ENCODE results near the gene PRDM10. TPM values are rescaled to one million over a fixed set of nuclear protein-coding genes. Genes with fewer than 3 reads are reported as not detected.

The PRDM10 gene, protein sequence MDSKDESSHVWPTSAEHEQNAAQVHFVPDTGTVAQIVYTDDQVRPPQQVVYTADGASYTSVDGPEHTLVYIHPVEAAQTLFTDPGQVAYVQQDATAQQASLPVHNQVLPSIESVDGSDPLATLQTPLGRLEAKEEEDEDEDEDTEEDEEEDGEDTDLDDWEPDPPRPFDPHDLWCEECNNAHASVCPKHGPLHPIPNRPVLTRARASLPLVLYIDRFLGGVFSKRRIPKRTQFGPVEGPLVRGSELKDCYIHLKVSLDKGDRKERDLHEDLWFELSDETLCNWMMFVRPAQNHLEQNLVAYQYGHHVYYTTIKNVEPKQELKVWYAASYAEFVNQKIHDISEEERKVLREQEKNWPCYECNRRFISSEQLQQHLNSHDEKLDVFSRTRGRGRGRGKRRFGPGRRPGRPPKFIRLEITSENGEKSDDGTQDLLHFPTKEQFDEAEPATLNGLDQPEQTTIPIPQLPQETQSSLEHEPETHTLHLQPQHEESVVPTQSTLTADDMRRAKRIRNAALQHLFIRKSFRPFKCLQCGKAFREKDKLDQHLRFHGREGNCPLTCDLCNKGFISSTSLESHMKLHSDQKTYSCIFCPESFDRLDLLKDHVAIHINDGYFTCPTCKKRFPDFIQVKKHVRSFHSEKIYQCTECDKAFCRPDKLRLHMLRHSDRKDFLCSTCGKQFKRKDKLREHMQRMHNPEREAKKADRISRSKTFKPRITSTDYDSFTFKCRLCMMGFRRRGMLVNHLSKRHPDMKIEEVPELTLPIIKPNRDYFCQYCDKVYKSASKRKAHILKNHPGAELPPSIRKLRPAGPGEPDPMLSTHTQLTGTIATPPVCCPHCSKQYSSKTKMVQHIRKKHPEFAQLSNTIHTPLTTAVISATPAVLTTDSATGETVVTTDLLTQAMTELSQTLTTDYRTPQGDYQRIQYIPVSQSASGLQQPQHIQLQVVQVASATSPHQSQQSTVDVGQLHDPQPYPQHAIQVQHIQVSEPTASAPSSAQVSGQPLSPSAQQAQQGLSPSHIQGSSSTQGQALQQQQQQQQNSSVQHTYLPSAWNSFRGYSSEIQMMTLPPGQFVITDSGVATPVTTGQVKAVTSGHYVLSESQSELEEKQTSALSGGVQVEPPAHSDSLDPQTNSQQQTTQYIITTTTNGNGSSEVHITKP
- total RNA-seq (10 to 100 TPM; 12.4 to 16.3 (median 13.8) TPM), polyA plus RNA-seq (1 to 10 TPM; 2.5 to 3.3 TPM), total RNA-seq (21.3 reads per million, percentile 52 among the genes with 10 or more reads in this experiment)

DNA sequence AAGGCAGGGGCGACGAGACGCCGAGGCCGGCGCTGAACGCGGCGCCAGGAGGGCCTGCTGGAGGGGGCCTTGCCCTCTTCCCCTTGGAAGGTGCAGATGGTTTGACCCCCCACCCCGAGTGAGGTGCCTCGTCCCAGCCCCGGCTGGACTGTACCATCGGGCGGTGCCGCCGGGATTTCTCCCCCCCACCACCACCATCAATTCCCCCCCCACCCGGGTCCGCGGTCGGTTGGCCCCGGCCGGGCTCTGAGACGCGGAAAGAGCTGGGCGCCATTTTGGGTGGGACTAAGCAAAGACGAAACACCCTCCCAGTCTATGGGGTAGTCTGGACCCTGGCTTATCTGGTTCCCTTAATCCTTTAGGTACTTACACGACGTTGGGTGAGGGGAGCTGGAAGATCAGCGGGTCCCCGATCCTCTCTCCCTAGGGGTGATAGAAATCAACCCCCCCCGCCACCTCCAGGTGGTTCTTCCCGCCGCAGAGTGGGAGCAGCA lies at the start of gene PRDM10:
Gene PRDM10 (minus strand): TSS at position 484 of the 494 bp plus-strand sequence. CDS start 41,871 bp downstream, outside the sequence.
- ChIA-PET POLR2A (interaction anchor here (0.7 to 4.9 kb wide), 20 partner anchors 10 to 1472 kb away, joined by 3 to 55 read pairs (median 6); partner anchors contain the start of genes APLP2, NFRKB, SNX19 and TMEM45B), CTCF (interaction anchor here (1.2 to 1.6 kb wide), 3 partner anchors 10 to 130 kb away, joined by 3 to 5 read pairs (median 5); no protein-coding TSS in a partner anchor)
- Histone ChIP-seq H3K9me3 (ENCODE audit: control insufficient read depth in 2 of 3, low read length in 3 of 3) (no peaks in the 10 kb centered on the region), H3K4me3 (ENCODE audit: low read length) (peak within 1 kb of the TSS; percentile 76), H3K36me3 (ENCODE audit: control insufficient read depth in 2 of 3, insufficient read depth in 3 of 3, low read length in 3 of 3) (peaks cover 0 to 3% (median 0%) of the 10 kb centered on the region in 3 experiments), H3K27me3 (ENCODE audit: control insufficient read depth in 2 of 2, insufficient read depth in 2 of 2, low read length in 2 of 2) (no peaks in the 10 kb centered on the region), H3K27ac (ENCODE audit: low read depth, low read length) (peak within 1 kb of the TSS; percentile 98), H3K4me1 (ENCODE audit: control insufficient read depth in 2 of 2, insufficient read depth in 2 of 2, low read length in 2 of 2) (peaks cover 16 to 22% of the 10 kb centered on the region in 2 donors)
- intact Hi-C loops (cut with micrococcal nuclease): loop anchor here (1.0 to 10.0 kb wide), 14 partner anchors 10 to 1475 kb away; partner anchors contain the start of genes NFRKB (in 2 of the 2), ZBTB44 (in 2 of the 2), APLP2 (in 1 of the 2) and SNX19 (in 1 of the 2)
- Mint-ChIP-seq H3K36me3 (peaks cover 0 to 10% (median 3%) of the 10 kb centered on the region in 5 donors), H3K9me3 (peaks cover 0 to 3% (median 0%) of the 10 kb centered on the region in 11 donors), H3K27me3 (peaks cover 0 to 4% (median 0%) of the 10 kb centered on the region in 5 donors), H3K27ac (peak within 1 kb of the TSS; percentile 99 to 100 (median 100)), H3K4me3 (peak within 1 kb of the TSS; percentile 89 to 100 (median 99)), H3K4me1 (peaks cover 21 to 50% (median 48%) of the 10 kb centered on the region in 7 donors)
- peak in 8 of 9 donors; percentile 82 to 94 (median 90) for DNase-seq
- ATAC-seq: peak; percentile 80

GRCh38 chr11:130051082-130051481 lies 48.4 kb upstream of the PRDM10 start:
- Mint-ChIP-seq H3K4me1 (no peaks in the 10 kb centered on the region), H3K27me3 (peaks cover 0 to 40% (median 3%) of the 10 kb centered on the region in 5 donors), H3K9me3 (peaks cover 0 to 15% (median 0%) of the 10 kb centered on the region in 11 donors), H3K27ac (peak overlapping the region in 1 of 9 donors; percentile 66), H3K4me3 (no peak overlapping the region), H3K36me3 (no peaks in the 10 kb centered on the region)
- CTCF ChIA-PET: no interaction called here
- DNase-seq (no peak), ATAC-seq (peak; percentile 76)
- no peaks in the 10 kb centered on the region for H3K4me1 ChIP-seq (ENCODE audit: control insufficient read depth in 2 of 2, insufficient read depth in 2 of 2, low read length in 2 of 2)
- no peaks in the 10 kb centered on the region for H3K9me3 ChIP-seq (ENCODE audit: control insufficient read depth in 2 of 3, low read length in 3 of 3)
- no peak overlapping the region for H3K27ac ChIP-seq (ENCODE audit: low read depth, low read length)
- H3K36me3 ChIP-seq (ENCODE audit: control insufficient read depth in 2 of 3, insufficient read depth in 3 of 3, low read length in 3 of 3): no peaks in the 10 kb centered on the region
- POLR2A ChIA-PET: no interaction called here
- no peak overlapping the region for H3K4me3 ChIP-seq (ENCODE audit: low read length)
- H3K27me3 ChIP-seq (ENCODE audit: control insufficient read depth in 2 of 2, insufficient read depth in 2 of 2, low read length in 2 of 2): no peaks in the 10 kb centered on the region
- intact Hi-C loops (cut with micrococcal nuclease): no loop called here

DNA sequence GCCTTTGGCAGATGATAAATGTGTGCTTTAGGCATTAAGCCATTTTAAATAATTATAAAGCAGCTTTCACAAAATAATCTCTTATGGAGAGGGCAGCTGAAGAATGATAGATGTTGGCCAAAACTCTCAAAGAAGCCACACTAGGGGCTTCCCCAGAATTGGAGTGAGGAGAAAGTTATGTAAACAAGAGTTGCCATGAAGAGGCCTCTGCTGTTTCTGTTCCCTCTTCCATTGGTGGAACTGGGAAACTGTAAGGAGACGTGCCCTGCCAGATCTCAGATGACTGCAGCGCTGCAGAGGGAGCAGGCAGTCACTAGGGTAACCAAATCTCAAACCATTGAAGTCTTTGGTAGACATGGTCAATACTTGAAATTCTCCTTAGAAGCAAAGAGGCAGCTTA lies 47.6 kb upstream of the PRDM10 start:
- Histone ChIP-seq H3K27me3 (ENCODE audit: control insufficient read depth in 2 of 2, insufficient read depth in 2 of 2, low read length in 2 of 2) (no peaks in the 10 kb centered on the region), H3K4me1 (ENCODE audit: control insufficient read depth in 2 of 2, insufficient read depth in 2 of 2, low read length in 2 of 2) (no peaks in the 10 kb centered on the region), H3K4me3 (ENCODE audit: low read length) (no peak overlapping the region), H3K36me3 (ENCODE audit: control insufficient read depth in 2 of 3, insufficient read depth in 3 of 3, low read length in 3 of 3) (no peaks in the 10 kb centered on the region), H3K27ac (ENCODE audit: low read depth, low read length) (no peak overlapping the region), H3K9me3 (ENCODE audit: control insufficient read depth in 2 of 3, low read length in 3 of 3) (no peaks in the 10 kb centered on the region)
- Mint-ChIP-seq H3K4me1 (no peaks in the 10 kb centered on the region), H3K27ac (no peak overlapping the region), H3K36me3 (no peaks in the 10 kb centered on the region), H3K4me3 (no peak overlapping the region), H3K27me3 (peaks cover 0 to 35% (median 3%) of the 10 kb centered on the region in 5 donors), H3K9me3 (peaks cover 0 to 15% (median 0%) of the 10 kb centered on the region in 11 donors)
- POLR2A ChIA-PET: no interaction called here
- ATAC-seq (peak; percentile 52), DNase-seq (no peak)
- CTCF ChIA-PET: no interaction called here
- intact Hi-C loops (cut with micrococcal nuclease): no loop called here

- POLR2A ChIA-PET: no interaction called here
- no peak for DNase-seq
- CTCF ChIA-PET: no interaction called here
- no peak for ATAC-seq
- Mint-ChIP-seq H3K27ac (no peak overlapping the region), H3K9me3 (peaks cover 0 to 15% (median 0%) of the 10 kb centered on the region in 11 donors), H3K27me3 (peaks cover 0 to 32% (median 0%) of the 10 kb centered on the region in 5 donors), H3K36me3 (no peaks in the 10 kb centered on the region), H3K4me3 (no peak overlapping the region), H3K4me1 (no peaks in the 10 kb centered on the region)
- Histone ChIP-seq H3K4me3 (ENCODE audit: low read length) (no peak overlapping the region), H3K9me3 (ENCODE audit: control insufficient read depth in 2 of 3, low read length in 3 of 3) (no peaks in the 10 kb centered on the region), H3K36me3 (ENCODE audit: control insufficient read depth in 2 of 3, insufficient read depth in 3 of 3, low read length in 3 of 3) (no peaks in the 10 kb centered on the region), H3K27ac (ENCODE audit: low read depth, low read length) (no peak overlapping the region), H3K27me3 (ENCODE audit: control insufficient read depth in 2 of 2, insufficient read depth in 2 of 2, low read length in 2 of 2) (no peaks in the 10 kb centered on the region), H3K4me1 (ENCODE audit: control insufficient read depth in 2 of 2, insufficient read depth in 2 of 2, low read length in 2 of 2) (no peaks in the 10 kb centered on the region)
- intact Hi-C loops (cut with micrococcal nuclease): no loop called here
Measured at GRCh38 chr11:130049328-130049771, 46.7 kb upstream of the PRDM10 start.

- CTCF ChIA-PET: no interaction called here
- Mint-ChIP-seq H3K4me3 (no peak overlapping the region), H3K36me3 (no peaks in the 10 kb centered on the region), H3K27me3 (peaks cover 5 to 21% (median 9%) of the 10 kb centered on the region in 5 donors), H3K9me3 (peaks cover 0 to 2% (median 0%) of the 10 kb centered on the region in 11 donors), H3K4me1 (peaks cover 0 to 6% (median 0%) of the 10 kb centered on the region in 7 donors), H3K27ac (no peak overlapping the region)
- DNase-seq: no peak
- POLR2A ChIA-PET: no interaction called here
- no peak for ATAC-seq
- Histone ChIP-seq H3K4me3 (ENCODE audit: low read length) (no peak overlapping the region), H3K27ac (ENCODE audit: low read depth, low read length) (no peak overlapping the region), H3K27me3 (ENCODE audit: control insufficient read depth in 2 of 2, insufficient read depth in 2 of 2, low read length in 2 of 2) (no peaks in the 10 kb centered on the region), H3K4me1 (ENCODE audit: control insufficient read depth in 2 of 2, insufficient read depth in 2 of 2, low read length in 2 of 2) (no peaks in the 10 kb centered on the region), H3K9me3 (ENCODE audit: control insufficient read depth in 2 of 3, low read length in 3 of 3) (no peaks in the 10 kb centered on the region), H3K36me3 (ENCODE audit: control insufficient read depth in 2 of 3, insufficient read depth in 3 of 3, low read length in 3 of 3) (no peaks in the 10 kb centered on the region)
- intact Hi-C loops (cut with micrococcal nuclease): no loop called here
Measured at GRCh38 chr11:130047141-130047540, 44.5 kb upstream of the PRDM10 start.

DNA sequence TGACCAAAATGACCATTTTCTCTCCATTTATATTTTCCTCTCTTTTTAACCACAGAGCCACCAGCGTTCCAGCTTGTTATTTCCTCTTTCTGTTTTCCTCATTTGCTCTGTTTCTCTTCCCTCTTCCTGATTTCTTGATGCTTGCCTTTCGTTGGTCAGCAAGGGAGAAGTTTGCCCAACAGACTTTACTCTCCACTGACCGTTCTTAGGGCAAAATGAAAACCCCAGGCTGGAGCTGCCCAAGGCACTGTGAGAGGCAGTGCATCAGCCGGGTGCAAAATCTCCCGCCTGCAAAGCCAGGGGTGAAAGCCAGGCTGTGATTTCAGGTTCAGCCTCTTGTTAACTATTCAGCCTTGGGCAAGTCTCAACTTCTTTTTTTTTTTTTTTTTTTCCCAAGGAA lies 40.9 kb upstream of the PRDM10 start:
- Mint-ChIP-seq H3K4me1 (peaks cover 0 to 8% (median 0%) of the 10 kb centered on the region in 7 donors), H3K36me3 (no peaks in the 10 kb centered on the region), H3K4me3 (no peak overlapping the region), H3K9me3 (peaks cover 0 to 2% (median 0%) of the 10 kb centered on the region in 11 donors), H3K27me3 (peaks cover 4 to 14% (median 9%) of the 10 kb centered on the region in 5 donors), H3K27ac (no peak overlapping the region)
- H3K4me3 ChIP-seq (ENCODE audit: low read length): no peak overlapping the region
- ATAC-seq (peak; percentile 37), DNase-seq (no peak)
- no peaks in the 10 kb centered on the region for H3K36me3 ChIP-seq (ENCODE audit: control insufficient read depth in 2 of 3, insufficient read depth in 3 of 3, low read length in 3 of 3)
- POLR2A ChIA-PET: no interaction called here
- CTCF ChIA-PET: no interaction called here
- H3K27ac ChIP-seq (ENCODE audit: low read depth, low read length): no peak overlapping the region
- H3K4me1 ChIP-seq (ENCODE audit: control insufficient read depth in 2 of 2, insufficient read depth in 2 of 2, low read length in 2 of 2): no peaks in the 10 kb centered on the region
- intact Hi-C loops (cut with micrococcal nuclease): no loop called here
- no peaks in the 10 kb centered on the region for H3K9me3 ChIP-seq (ENCODE audit: control insufficient read depth in 2 of 3, low read length in 3 of 3)
- no peaks in the 10 kb centered on the region for H3K27me3 ChIP-seq (ENCODE audit: control insufficient read depth in 2 of 2, insufficient read depth in 2 of 2, low read length in 2 of 2)

Measured in naive thymus-derived CD4-positive, alpha-beta T cell (primary cell).